AG04450 (cell line): ENCODE results near the gene CCDC34. TPM values are rescaled to one million over a fixed set of nuclear protein-coding genes. Genes with fewer than 3 reads are reported as not detected.
A peak's percentile ranks its signal among the peaks of the same experiment; 100 is the strongest.

Experiments used
- CTCF ChIA-PET: fragments of 300-600, 350-600 bp; formaldehyde crosslinking; extraction: SDS; loops from one replicate; lab custom pipeline; 2022; ENCODE audit warnings: antibody characterized with exemption, inconsistent platforms; lab: Charles Lee
- POLR2A ChIA-PET: fragments of 350-600 bp; formaldehyde crosslinking; extraction: SDS; loops from one replicate; lab custom pipeline; 2021; ENCODE audit warnings: antibody characterized with exemption, inconsistent platforms; lab: Yijun Ruan, JAX
- DNase-seq: peaks from one replicate; pipeline ENCODE4 v3.0.0-alpha.2; 2011; ENCODE audit warnings: low read depth, low spot score
- H3K27ac ChIP-seq: one replicate; pipeline ENCODE4 v1.5.1; 2012; ENCODE audit warnings: low read depth, low read length, control low read depth
- H3K27me3 ChIP-seq: one replicate; pipeline ENCODE4 v1.6.0; 2012; ENCODE audit warnings: low read length; ENCODE audit not compliant: control insufficient read depth, insufficient read depth
- H3K4me3 ChIP-seq: 2 replicates; pipeline ENCODE4 v1.5.1; 2011; ENCODE audit warnings: mild to moderate bottlenecking, low read depth, low read length, control low read depth
- H3K9me3 ChIP-seq: 2 replicates; pipeline ENCODE4 v1.5.1; 2012; ENCODE audit warnings: low read length; ENCODE audit not compliant: control insufficient read depth, insufficient read depth
- CTCF ChIP-seq: IDR thresholded peaks from 2 replicates; pipeline ENCODE4 v1.5.1; 2011; ENCODE audit warnings: low read depth, low read length, control low read depth, inconsistent platforms
- polyA plus RNA-seq: library from polyadenylated mRNA; depleted of rRNA; stranded (reverse); fragments of >200 nt; gene quantifications from 2 replicates; pipeline ENCODE4 v1.2.3, GENCODE V29; 2011

The CCDC34 gene
- polyA plus RNA-seq, 1 experiment: 3.9 TPM

GRCh38 chr11:27353593-27354358, 9.2 kb downstream of the CCDC34 start:
- H3K27ac ChIP-seq: no peak overlapping the region
- H3K9me3 ChIP-seq: no peaks in the 10 kb centered on the region
- no peak for TF ChIP-seq CTCF
- H3K4me3 ChIP-seq: no peak overlapping the region
- ChIA-PET POLR2A (interaction anchor here (1.0 kb wide), 1 partner anchor 72 kb away, joined by 5 read pairs; no protein-coding TSS in a partner anchor), CTCF (interaction anchor here (0.6 kb wide), 1 partner anchor 488 kb away, joined by 4 read pairs; no protein-coding TSS in a partner anchor)
- peak; percentile 18 for DNase-seq
- no peaks in the 10 kb centered on the region for H3K27me3 ChIP-seq

GRCh38 chr11:27352781-27353180, 10.2 kb downstream of the CCDC34 start:
- CTCF ChIA-PET: interaction anchor here (1.0 kb wide), 1 partner anchor 56 kb away, joined by 4 read pairs; no protein-coding TSS in a partner anchor
- no peak for DNase-seq
- TF ChIP-seq CTCF: no peak
- no peak overlapping the region for H3K27ac ChIP-seq
- H3K27me3 ChIP-seq: no peaks in the 10 kb centered on the region
- H3K9me3 ChIP-seq: no peaks in the 10 kb centered on the region
- H3K4me3 ChIP-seq: no peak overlapping the region
- POLR2A ChIA-PET: no interaction called here

- no peak for DNase-seq
- Histone ChIP-seq H3K4me3 (no peak overlapping the region), H3K9me3 (no peaks in the 10 kb centered on the region), H3K27me3 (no peaks in the 10 kb centered on the region), H3K27ac (no peak overlapping the region)
- POLR2A ChIA-PET: no interaction called here
- CTCF ChIA-PET: interaction anchor here (0.7 kb wide), 1 partner anchor 135 kb away, joined by 3 read pairs; no protein-coding TSS in a partner anchor
- TF ChIP-seq CTCF: no peak
These were observed 12.5 kb downstream of the CCDC34 start for GRCh38 chr11:27350511-27350910.

- TF ChIP-seq CTCF: no peak
- no peak overlapping the region for H3K4me3 ChIP-seq
- H3K9me3 ChIP-seq: no peaks in the 10 kb centered on the region
- no peaks in the 10 kb centered on the region for H3K27me3 ChIP-seq
- CTCF ChIA-PET: no interaction called here
- POLR2A ChIA-PET: no interaction called here
- no peak for DNase-seq
- H3K27ac ChIP-seq: no peak overlapping the region
These were observed 13.1 kb downstream of the CCDC34 start for GRCh38 chr11:27349919-27350318.

GRCh38 chr11:27348340-27348873, 14.6 kb downstream of the CCDC34 start:
- Histone ChIP-seq H3K27me3 (no peaks in the 10 kb centered on the region), H3K9me3 (no peaks in the 10 kb centered on the region), H3K27ac (no peak overlapping the region), H3K4me3 (no peak overlapping the region)
- TF ChIP-seq CTCF: no peak
- ChIA-PET CTCF (interaction anchor here (1.8 kb wide), 1 partner anchor 53 kb away, joined by 6 read pairs; no protein-coding TSS in a partner anchor), POLR2A (interaction anchor here (0.7 kb wide), 1 partner anchor 15 kb away, joined by 4 read pairs; the partner anchor contains the start of gene CCDC34)
- no peak for DNase-seq
